Esophagus muscularis mucosa (tissue), 4 donors: ENCODE results near the gene PCGF5.

Source experiments
- EP300 ChIP-seq: sonication (generic); formaldehyde crosslinking; IDR thresholded peaks from one replicate; pipeline ENCODE4 v1.6.1; 2017; ENCODE audit warnings: antibody characterized with exemption
- POLR2A ChIP-seq: fragments of 450-650 bp; IDR thresholded peaks from one replicate; pipeline ENCODE4 v1.6.1; 2017; ENCODE audit warnings: antibody characterized with exemption, moderate library complexity, mild to moderate bottlenecking, low read depth
- POLR2AphosphoS5 ChIP-seq, 2 donors: sonication (generic); formaldehyde crosslinking; IDR thresholded peaks; one replicate each; pipeline ENCODE4 v1.6.1; 2017; ENCODE audit warnings: antibody characterized with exemption in 2 of 2
- TF ChIP-seq, protein P1 (sequence below), 3 experiments: fragments of 200-600 bp in 2 of 3; fragments of 450-650 bp in 1 of 3; sonication (generic) in 2 of 3; IDR thresholded peaks; one replicate each; pipeline ENCODE4 v1.5.1; 2017 to 2019; ENCODE audit warnings: antibody characterized with exemption in 3 of 3, mild to moderate bottlenecking in 2 of 3, moderate library complexity in 1 of 3

DNA sequence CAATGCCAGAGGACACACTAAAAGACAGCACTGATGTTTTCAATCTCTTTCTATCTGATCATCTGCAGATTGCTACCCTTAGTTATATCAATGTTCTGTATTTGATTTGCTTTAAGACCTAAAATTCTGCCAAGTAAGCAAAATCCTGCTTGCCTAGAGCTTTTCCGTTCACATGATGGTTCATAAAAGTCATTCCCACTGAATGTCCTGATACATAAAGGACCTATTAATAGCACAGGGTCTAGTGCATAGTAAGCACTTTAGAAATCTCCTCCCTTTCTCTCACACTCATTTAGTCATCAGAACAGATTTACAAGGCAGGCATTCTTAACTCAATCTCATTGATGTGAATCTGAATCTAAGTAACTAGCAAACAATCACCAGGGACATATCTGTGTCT, 68.8 kb downstream of the PCGF5 start:
- TF ChIP-seq, protein P1, sequence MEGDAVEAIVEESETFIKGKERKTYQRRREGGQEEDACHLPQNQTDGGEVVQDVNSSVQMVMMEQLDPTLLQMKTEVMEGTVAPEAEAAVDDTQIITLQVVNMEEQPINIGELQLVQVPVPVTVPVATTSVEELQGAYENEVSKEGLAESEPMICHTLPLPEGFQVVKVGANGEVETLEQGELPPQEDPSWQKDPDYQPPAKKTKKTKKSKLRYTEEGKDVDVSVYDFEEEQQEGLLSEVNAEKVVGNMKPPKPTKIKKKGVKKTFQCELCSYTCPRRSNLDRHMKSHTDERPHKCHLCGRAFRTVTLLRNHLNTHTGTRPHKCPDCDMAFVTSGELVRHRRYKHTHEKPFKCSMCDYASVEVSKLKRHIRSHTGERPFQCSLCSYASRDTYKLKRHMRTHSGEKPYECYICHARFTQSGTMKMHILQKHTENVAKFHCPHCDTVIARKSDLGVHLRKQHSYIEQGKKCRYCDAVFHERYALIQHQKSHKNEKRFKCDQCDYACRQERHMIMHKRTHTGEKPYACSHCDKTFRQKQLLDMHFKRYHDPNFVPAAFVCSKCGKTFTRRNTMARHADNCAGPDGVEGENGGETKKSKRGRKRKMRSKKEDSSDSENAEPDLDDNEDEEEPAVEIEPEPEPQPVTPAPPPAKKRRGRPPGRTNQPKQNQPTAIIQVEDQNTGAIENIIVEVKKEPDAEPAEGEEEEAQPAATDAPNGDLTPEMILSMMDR (IDR thresholded peaks at IDR 0.05): no peak
- no peak for TF ChIP-seq EP300
- TF ChIP-seq POLR2A: no peak
- no peak for TF ChIP-seq POLR2AphosphoS5 (IDR thresholded peaks at IDR 0.05)
